ENCODE data around the gene TNNT3. TPM values are rescaled to one million over a fixed set of nuclear protein-coding genes. Genes with fewer than 3 reads are reported as not detected.
A peak's percentile ranks its signal among the peaks of the same experiment; 100 is the strongest.

The TNNT3 gene
- total and polyA plus RNA-seq, 8 donors: 1.7 to 4.4 (median 2.5) TPM

GRCh38 chr11:1876361-1877063 lies 43.0 kb upstream of the TNNT3 start:
- Histone ChIP-seq H3K4me3 (no peak overlapping the region), H3K36me3 (no peaks in the 10 kb centered on the region), H3K27ac (no peak overlapping the region), H3K27me3 (peaks cover 0 to 16% of the 10 kb centered on the region in 2 donors), H3K4me1 (peaks cover 3 to 34% of the 10 kb centered on the region in 2 donors), H3K9me3 (no peaks in the 10 kb centered on the region)
- intact Hi-C loops (cut with DNase I): no loop called here
- ATAC-seq (peak; percentile 24), DNase-seq (peak in 2 of 4 donors; percentile 43 to 81)
- peak; percentile 21 to 57 for TF ChIP-seq CTCF (IDR thresholded peaks at IDR 0.05)

- DNase-seq (peak; percentile 18 to 76 (median 50)), ATAC-seq (no peak)
- Histone ChIP-seq H3K27ac (peak overlapping the region in 1 of 2 donors; percentile 23), H3K36me3 (peaks cover 0 to 3% of the 10 kb centered on the region in 2 donors), H3K4me3 (no peak overlapping the region), H3K9me3 (no peaks in the 10 kb centered on the region), H3K4me1 (peaks cover 3 to 43% of the 10 kb centered on the region in 2 donors), H3K27me3 (peaks cover 0 to 24% of the 10 kb centered on the region in 2 donors)
- no peak for TF ChIP-seq CTCF (IDR thresholded peaks at IDR 0.05)
- intact Hi-C loops (cut with DNase I): no loop called here
These were observed 42.0 kb upstream of the TNNT3 start for GRCh38 chr11:1877211-1878136.

GRCh38 chr11:1878137-1879031 lies 41.1 kb upstream of the TNNT3 start:
- intact Hi-C loops (cut with DNase I): no loop called here

GRCh38 chr11:1879342-1879940 lies 40.1 kb upstream of the TNNT3 start:
- no peaks in the 10 kb centered on the region for H3K9me3 ChIP-seq
- H3K4me1 ChIP-seq: peaks cover 3 to 43% of the 10 kb centered on the region in 2 donors
- peaks cover 0 to 20% of the 10 kb centered on the region in 2 donors for H3K36me3 ChIP-seq
- no peak overlapping the region for H3K27ac ChIP-seq
- no peak for TF ChIP-seq CTCF (IDR thresholded peaks at IDR 0.05)
- peak in 1 of 4 donors; percentile 50 for DNase-seq
- H3K27me3 ChIP-seq: peaks cover 0 to 23% of the 10 kb centered on the region in 2 donors
- intact Hi-C loops (cut with DNase I): no loop called here
- no peak overlapping the region for H3K4me3 ChIP-seq
- ATAC-seq: no peak

More at GRCh38 chr11:1878137-1879031, 41.1 kb upstream of the TNNT3 start:
- ATAC-seq (no peak), DNase-seq (peak in 1 of 4 donors; percentile 66)
- Histone ChIP-seq H3K9me3 (no peaks in the 10 kb centered on the region), H3K27ac (no peak overlapping the region), H3K27me3 (peaks cover 0 to 24% of the 10 kb centered on the region in 2 donors), H3K4me3 (no peak overlapping the region), H3K4me1 (peaks cover 3 to 43% of the 10 kb centered on the region in 2 donors), H3K36me3 (peaks cover 0 to 10% of the 10 kb centered on the region in 2 donors)
- no peak for TF ChIP-seq CTCF (IDR thresholded peaks at IDR 0.05)

Measured in left lung (tissue), 10 donors.